ENCODE results near the gene PURB. TPM values are rescaled to one million over a fixed set of nuclear protein-coding genes. Genes with fewer than 3 reads are reported as not detected.

Gene PURB
- total RNA-seq, 3 donors from 2014 or later (not counting 1 experiment from before 2014, with no cell fraction given) = 28.5 to 36.0 (median 33.7) TPM

DNA sequence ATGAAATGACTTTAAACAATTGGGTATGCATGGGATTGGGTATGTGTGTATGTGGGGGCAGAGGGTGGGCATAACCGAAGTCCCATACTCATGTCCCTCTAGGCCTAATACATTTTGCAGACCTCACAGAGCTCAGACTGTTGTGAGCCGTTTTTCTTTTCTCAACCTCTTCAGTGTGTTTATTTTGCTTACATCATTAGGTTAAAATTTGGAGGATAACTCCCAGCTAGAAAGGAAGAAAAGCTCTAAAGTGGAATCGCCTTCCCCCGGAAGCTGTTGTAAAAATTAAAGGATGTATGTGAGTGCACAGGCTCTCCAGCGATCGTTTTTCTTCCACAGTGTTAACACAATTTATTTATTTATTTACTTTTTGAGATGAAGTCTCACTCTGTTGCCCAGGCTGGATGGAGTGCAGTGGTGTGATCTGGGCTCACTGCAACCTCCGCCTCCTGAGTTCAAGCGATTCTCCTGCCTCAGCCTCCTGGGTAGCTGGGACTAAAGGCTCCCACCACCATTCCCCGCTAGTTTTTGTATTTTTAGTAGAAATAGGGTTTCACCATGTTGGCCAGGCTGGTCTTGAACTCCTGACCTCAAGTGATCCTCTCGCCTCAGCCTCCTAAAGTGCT lies 36.0 kb downstream of the PURB start:
- intact Hi-C loops (cut with micrococcal nuclease) = loop anchor here (2.0 to 10.0 kb wide), 7 partner anchors 73 to 362 kb away; partner anchors contain the start of genes MYO1G, TBRG4, TMED4 and ZMIZ2
- 94% methylated on average over 6 of the region's 10 CpGs for WGBS (ENCODE audit: insufficient coverage)
- Mint-ChIP-seq H3K27me3 (ENCODE audit: low read depth in 2 of 2) (no peaks in the 10 kb centered on the region), H3K4me1 (peaks cover 26 to 37% of the 10 kb centered on the region in 2 donors), H3K27ac (peak overlapping the region; percentile 98 to 99), H3K4me3 (peak overlapping the region; percentile 98), H3K9me3 (no peaks in the 10 kb centered on the region), H3K36me3 (no peaks in the 10 kb centered on the region)
- no peak overlapping the region for H3K4me3 ChIP-seq (ENCODE audit: low read length)
- no peaks in the 10 kb centered on the region for H3K27me3 ChIP-seq (ENCODE audit: control insufficient read depth, insufficient read depth, low read length)
- no peak for ATAC-seq
- TF ChIP-seq CTCF (IDR thresholded peaks at IDR 0.05) = no peak
- no peak for DNase-seq
- H3K4me1 ChIP-seq (ENCODE audit: control insufficient read depth, insufficient read depth, low read length) = peaks cover 14% of the 10 kb centered on the region
- H3K27ac ChIP-seq (ENCODE audit: low read length) = no peak overlapping the region
- H3K36me3 ChIP-seq (ENCODE audit: control insufficient read depth, insufficient read depth, low read length) = no peaks in the 10 kb centered on the region
- H3K9me3 ChIP-seq (ENCODE audit: control insufficient read depth, insufficient read depth, low read length) = no peaks in the 10 kb centered on the region

DNA sequence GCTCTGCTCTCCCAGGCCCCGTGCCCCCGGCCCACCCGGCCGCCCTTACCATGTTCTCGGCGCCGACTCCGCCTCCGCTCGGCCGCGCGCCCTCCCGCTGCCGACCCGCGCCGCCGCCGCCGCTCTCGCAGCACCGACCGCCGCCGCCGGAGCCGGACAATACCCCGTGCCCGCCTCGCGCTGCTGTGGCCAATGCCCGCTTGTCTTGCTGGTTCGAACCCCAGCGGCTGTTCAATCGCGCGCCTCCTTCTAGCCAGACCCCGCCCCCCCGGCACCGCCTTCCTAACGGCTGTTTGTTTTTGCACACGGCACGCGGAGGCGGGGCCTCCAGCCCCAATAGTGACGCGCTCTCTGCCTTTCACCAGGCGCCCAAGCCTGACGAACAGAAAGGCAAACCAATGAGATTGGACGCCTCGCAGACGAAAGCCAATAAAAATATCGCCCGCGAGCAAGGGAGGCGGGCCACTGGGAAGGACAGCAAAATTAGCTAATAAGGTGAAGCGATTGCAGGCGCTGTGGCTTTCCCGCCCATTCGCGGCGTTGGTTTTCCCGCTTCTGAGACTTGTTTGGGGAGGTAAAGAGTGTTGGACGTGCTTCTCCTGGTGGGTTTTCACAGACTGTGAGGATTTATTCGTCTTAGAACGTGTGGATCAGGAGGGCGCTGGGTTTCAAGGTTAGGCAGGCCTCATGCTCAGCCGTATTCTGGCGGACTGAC lies 37.3 kb downstream of the PURB start, which contains the start of gene H2AZ2:
TSS of gene H2AZ2 (minus strand) at position 168 of the 715 bp plus-strand sequence. CDS start at position 52, 116 bp downstream.
- Histone ChIP-seq H3K4me1 (ENCODE audit: control insufficient read depth, insufficient read depth, low read length) (peaks cover 15% of the 10 kb centered on the region), H3K27ac (ENCODE audit: low read length) (peak within 1 kb of the TSS; percentile 100), H3K27me3 (ENCODE audit: control insufficient read depth, insufficient read depth, low read length) (no peaks in the 10 kb centered on the region), H3K9me3 (ENCODE audit: control insufficient read depth, insufficient read depth, low read length) (no peaks in the 10 kb centered on the region), H3K4me3 (ENCODE audit: low read length) (peak within 1 kb of the TSS; percentile 83), H3K36me3 (ENCODE audit: control insufficient read depth, insufficient read depth, low read length) (no peaks in the 10 kb centered on the region)
- peak; percentile 28 for TF ChIP-seq CTCF (IDR thresholded peaks at IDR 0.05)
- no peaks in the 10 kb centered on the region for H3K9me3 Mint-ChIP-seq
- H3K4me3 Mint-ChIP-seq = peak within 1 kb of the TSS; percentile 98
- H3K27ac Mint-ChIP-seq = peak within 1 kb of the TSS; percentile 98 to 99
- under 1% methylated on average over 70 of the region's 70 CpGs for WGBS (ENCODE audit: insufficient coverage)
- H3K4me1 Mint-ChIP-seq = peaks cover 26 to 38% of the 10 kb centered on the region in 2 donors
- DNase-seq (peak; percentile 100), ATAC-seq (peak; percentile 81 to 93 (median 82))
- intact Hi-C loops (cut with micrococcal nuclease) = loop anchor here (1.0 to 10.0 kb wide), 12 partner anchors 37 to 361 kb away; partner anchors contain the start of genes MYO1G, OGDH, PURB and TBRG4
- no peaks in the 10 kb centered on the region for H3K36me3 Mint-ChIP-seq
- H3K27me3 Mint-ChIP-seq (ENCODE audit: low read depth in 2 of 2) = no peaks in the 10 kb centered on the region

DNA sequence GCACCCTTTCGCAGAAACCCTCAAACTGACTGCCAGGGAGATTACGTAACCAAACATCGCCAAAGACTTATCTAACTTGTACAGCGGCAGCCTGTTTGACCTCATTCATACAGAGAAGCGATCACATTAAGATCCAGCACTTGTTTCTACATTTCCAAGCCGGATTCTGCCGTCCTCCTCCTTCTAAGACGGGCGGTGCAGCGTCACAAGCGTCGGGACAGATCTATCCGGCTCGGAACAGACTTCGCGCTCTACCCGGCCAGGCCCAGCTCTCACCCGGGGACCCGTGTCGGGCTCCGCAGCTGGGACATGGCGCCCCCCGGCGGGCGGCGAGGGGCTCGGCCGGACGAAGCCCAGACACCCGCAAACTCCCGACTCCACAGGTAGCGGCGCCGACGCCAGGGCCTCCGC lies 37.8 kb downstream of the PURB start:
- H3K9me3 Mint-ChIP-seq = no peaks in the 10 kb centered on the region
- peak overlapping the region; percentile 98 for H3K4me3 Mint-ChIP-seq
- Histone ChIP-seq H3K4me3 (ENCODE audit: low read length) (peak overlapping the region; percentile 83), H3K4me1 (ENCODE audit: control insufficient read depth, insufficient read depth, low read length) (peaks cover 15% of the 10 kb centered on the region), H3K27me3 (ENCODE audit: control insufficient read depth, insufficient read depth, low read length) (no peaks in the 10 kb centered on the region), H3K9me3 (ENCODE audit: control insufficient read depth, insufficient read depth, low read length) (no peaks in the 10 kb centered on the region), H3K36me3 (ENCODE audit: control insufficient read depth, insufficient read depth, low read length) (peaks cover under 1% of the 10 kb centered on the region), H3K27ac (ENCODE audit: low read length) (peak overlapping the region; percentile 100)
- DNase-seq (peak; percentile 84 to 91), ATAC-seq (peak; percentile 54 to 76 (median 62))
- peak overlapping the region; percentile 98 to 99 for H3K27ac Mint-ChIP-seq
- under 1% methylated on average over 36 of the region's 36 CpGs for WGBS (ENCODE audit: insufficient coverage)
- no peaks in the 10 kb centered on the region for H3K27me3 Mint-ChIP-seq (ENCODE audit: low read depth in 2 of 2)
- peak; percentile 81 for TF ChIP-seq CTCF (IDR thresholded peaks at IDR 0.05)
- H3K4me1 Mint-ChIP-seq = peaks cover 28 to 38% of the 10 kb centered on the region in 2 donors
- no peaks in the 10 kb centered on the region for H3K36me3 Mint-ChIP-seq
- intact Hi-C loops (cut with micrococcal nuclease) = loop anchor here (1.0 to 10.0 kb wide), 8 partner anchors 50 to 360 kb away; partner anchors contain the start of genes MYO1G, TBRG4 and ZMIZ2

All from natural killer cell (primary cell).